PC-9 (cell line): ENCODE results near the gene EEPD1. TPM values are rescaled to one million over a fixed set of nuclear protein-coding genes. Genes with fewer than 3 reads are reported as not detected.

Experiments
- BruUV-seq: library from RNA; stranded (reverse); fragments of 400-500 nt; replicated peaks from 2 replicates; lab custom pipeline; 2021; lab: Mats Ljungman, UMichigan
- CTCF ChIA-PET: fragments of 300-600 bp; sonication (Branson Sonifier 250); formaldehyde crosslinking; loops from one replicate; lab custom pipeline; 2022; ENCODE audit warnings: antibody characterized with exemption; lab: Charles Lee
- POLR2A ChIA-PET: fragments of 300-600 bp; sonication (Branson Sonifier 250); formaldehyde crosslinking; loops from one replicate; lab custom pipeline; 2022; ENCODE audit warnings: antibody characterized with exemption; ENCODE audit not compliant: unreplicated experiment; lab: Charles Lee
- DNase-seq, 2 experiments: peaks; one replicate each; pipeline versions ENCODE4 v3.0.0 to v3.0.0-alpha.2; 2015 to 2022; ENCODE audit warnings: mixed read lengths in 1 of 2
- H2AFZ ChIP-seq: fragments of 200-600 bp; sonication (generic); 2 replicates; pipeline ENCODE4 v1.8.1; 2017; ENCODE audit warnings: antibody characterized with exemption
- H3F3A ChIP-seq: fragments of 200-600 bp; sonication (generic); 2 replicates; pipeline ENCODE4 v1.8.1; 2017; ENCODE audit warnings: antibody characterized with exemption, mild to moderate bottlenecking, low read depth; ENCODE audit not compliant: insufficient read depth
- H3K27ac ChIP-seq: fragments of 200-600 bp; sonication (generic); 2 replicates; pipeline ENCODE4 v1.6.1; 2016; ENCODE audit warnings: mixed run types
- H3K27me3 ChIP-seq: fragments of 200-600 bp; sonication (generic); 2 replicates; pipeline ENCODE4 v1.6.1; 2016; ENCODE audit warnings: low read depth, mixed run types; ENCODE audit not compliant: insufficient read depth
- H3K36me3 ChIP-seq: fragments of 200-600 bp; sonication (generic); 2 replicates; pipeline ENCODE4 v1.6.1; 2016; ENCODE audit warnings: low read depth, mixed run types
- H3K4me1 ChIP-seq: fragments of 200-600 bp; sonication (generic); replicated peaks from 2 replicates; pipeline ENCODE4 v1.6.1; 2016; ENCODE audit warnings: mixed run types; ENCODE audit not compliant: insufficient read depth
- H3K4me2 ChIP-seq: fragments of 200-600 bp; sonication (generic); 2 replicates; pipeline ENCODE4 v1.6.1; 2017; ENCODE audit warnings: mixed run types
- H3K4me3 ChIP-seq: fragments of 200-600 bp; sonication (generic); 2 replicates; pipeline ENCODE4 v1.6.1; 2016; ENCODE audit warnings: mixed run types
- H3K79me2 ChIP-seq: fragments of 200-600 bp; sonication (generic); 2 replicates; pipeline ENCODE4 v1.6.1; 2017; ENCODE audit warnings: low read depth, mixed run types
- H3K9me2 ChIP-seq: fragments of 200-600 bp; sonication (generic); 2 replicates; pipeline ENCODE4 v1.8.1; 2017; ENCODE audit warnings: mild to moderate bottlenecking; ENCODE audit not compliant: insufficient read depth
- H3K9me3 ChIP-seq: fragments of 200-600 bp; sonication (generic); 2 replicates; pipeline ENCODE4 v1.8.1; 2016; ENCODE audit warnings: low read depth; ENCODE audit not compliant: insufficient read depth
- H4K20me1 ChIP-seq: fragments of 200-600 bp; sonication (generic); 2 replicates; pipeline ENCODE4 v1.8.1; 2017; ENCODE audit not compliant: insufficient read depth
- CTCF ChIP-seq: fragments of 200-600 bp; sonication (generic); conservative IDR thresholded peaks from 2 replicates; pipeline ENCODE4 v1.6.1; 2017; ENCODE audit warnings: mixed run types, antibody characterized with exemption, mild to moderate bottlenecking, moderate library complexity
- EZH2 ChIP-seq: fragments of 200-600 bp; sonication (generic); IDR thresholded peaks from 2 replicates; pipeline ENCODE4 v1.8.0; 2017; ENCODE audit warnings: antibody characterized with exemption, low read depth
- intact Hi-C: fragments of 100-400 bp; cut with micrococcal nuclease; formaldehyde crosslinking; loops from one replicate; pipeline ENCODE4 v1.10.0; 2022; ENCODE audit not compliant: unreplicated experiment
- total RNA-seq: library from RNA; stranded (reverse); gene quantifications from 2 replicates; pipeline ENCODE4 v1.2.3, GENCODE V29; 2021

The EEPD1 gene
- total RNA-seq, 1 experiment from 2014 or later = 6.0 TPM

DNA sequence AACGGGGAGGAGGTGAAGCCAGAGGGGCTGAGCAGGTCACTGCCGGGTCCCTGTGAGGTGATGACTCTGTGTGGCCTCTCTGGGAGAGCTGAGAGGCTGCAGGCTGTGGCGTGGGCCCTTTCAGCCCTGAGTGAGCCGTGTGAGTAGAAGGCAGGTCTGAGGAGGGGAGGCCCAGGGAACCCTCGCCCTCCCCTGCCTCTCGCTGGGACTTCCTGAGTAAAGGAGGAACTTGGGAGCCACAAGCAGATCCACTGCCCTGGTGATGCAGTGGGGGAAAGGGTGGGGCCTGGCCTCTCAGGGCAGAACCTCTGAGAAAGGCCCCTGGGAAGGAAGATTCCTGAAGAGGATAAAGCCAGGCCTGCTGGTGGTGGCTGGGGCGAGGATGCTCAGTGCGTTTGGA is 22.8 kb downstream of the EEPD1 start:
- H3F3A ChIP-seq = no peaks in the 10 kb centered on the region
- no peaks in the 10 kb centered on the region for H3K27me3 ChIP-seq
- H3K4me2 ChIP-seq = no peak overlapping the region
- H3K9me3 ChIP-seq = no peaks in the 10 kb centered on the region
- no peak for DNase-seq
- TF ChIP-seq EZH2 = no peak
- no peak for TF ChIP-seq CTCF
- intact Hi-C loops = no loop called here
- H3K27ac ChIP-seq = no peak overlapping the region
- ChIA-PET POLR2A (no interaction called here), CTCF (no interaction called here)
- no TSS peak for BruUV-seq
- no peak overlapping the region for H2AFZ ChIP-seq
- no peak overlapping the region for H3K4me3 ChIP-seq
- H3K4me1 ChIP-seq = no peaks in the 10 kb centered on the region
- no peaks in the 10 kb centered on the region for H3K79me2 ChIP-seq
- no peaks in the 10 kb centered on the region for H3K9me2 ChIP-seq
- no peaks in the 10 kb centered on the region for H3K36me3 ChIP-seq
- no peaks in the 10 kb centered on the region for H4K20me1 ChIP-seq

- DNase-seq = no peak
- Histone ChIP-seq H3K36me3 (no peaks in the 10 kb centered on the region), H3F3A (no peaks in the 10 kb centered on the region), H2AFZ (no peak overlapping the region), H3K27ac (no peak overlapping the region), H3K79me2 (no peaks in the 10 kb centered on the region), H3K27me3 (no peaks in the 10 kb centered on the region), H3K4me3 (no peak overlapping the region), H3K9me2 (no peaks in the 10 kb centered on the region), H3K4me2 (no peak overlapping the region), H3K4me1 (no peaks in the 10 kb centered on the region), H3K9me3 (no peaks in the 10 kb centered on the region), H4K20me1 (no peaks in the 10 kb centered on the region)
- ChIA-PET CTCF (no interaction called here), POLR2A (no interaction called here)
- BruUV-seq = no TSS peak
- TF ChIP-seq CTCF = no peak
- intact Hi-C loops = no loop called here
These were observed 23.6 kb downstream of the EEPD1 start for GRCh38 chr7:36176697-36177096.

GRCh38 chr7:36180121-36180520 is 27.1 kb downstream of the EEPD1 start:
- TF ChIP-seq CTCF (no peak), EZH2 (no peak)
- BruUV-seq = no TSS peak

More at GRCh38 chr7:36180121-36180520, 27.1 kb downstream of the EEPD1 start:
- H3K27ac ChIP-seq = no peak overlapping the region
- H3K36me3 ChIP-seq = no peaks in the 10 kb centered on the region
- CTCF ChIA-PET = no interaction called here
- H3F3A ChIP-seq = no peaks in the 10 kb centered on the region
- no peaks in the 10 kb centered on the region for H3K79me2 ChIP-seq
- POLR2A ChIA-PET = no interaction called here
- intact Hi-C loops = no loop called here
- H2AFZ ChIP-seq = no peak overlapping the region
- H3K4me1 ChIP-seq = peaks cover 2% of the 10 kb centered on the region; the same call in 1 of the 2 replicates
- H3K27me3 ChIP-seq = no peaks in the 10 kb centered on the region
- H4K20me1 ChIP-seq = no peaks in the 10 kb centered on the region; the same call in 1 of the 2 replicates
- H3K4me2 ChIP-seq = no peak overlapping the region
- H3K9me2 ChIP-seq = no peaks in the 10 kb centered on the region
- no peak for DNase-seq
- H3K4me3 ChIP-seq = no peak overlapping the region
- no peaks in the 10 kb centered on the region for H3K9me3 ChIP-seq
